GM21619 (cell line): Measurements from ENCODE around the gene VPS33A.
"Not testable (repeated sequence)": the region's sequence is repeated elsewhere in the genome, so short reads cannot be mapped to it uniquely, and the experiment has no call there.

Experiments used
- ATAC-seq: cut with Tn5 transposase; IDR thresholded peaks from one replicate; pipeline ENCODE4 v1.9.1; 2021; ENCODE audit not compliant: unreplicated experiment

VPS33A gene

DNA sequence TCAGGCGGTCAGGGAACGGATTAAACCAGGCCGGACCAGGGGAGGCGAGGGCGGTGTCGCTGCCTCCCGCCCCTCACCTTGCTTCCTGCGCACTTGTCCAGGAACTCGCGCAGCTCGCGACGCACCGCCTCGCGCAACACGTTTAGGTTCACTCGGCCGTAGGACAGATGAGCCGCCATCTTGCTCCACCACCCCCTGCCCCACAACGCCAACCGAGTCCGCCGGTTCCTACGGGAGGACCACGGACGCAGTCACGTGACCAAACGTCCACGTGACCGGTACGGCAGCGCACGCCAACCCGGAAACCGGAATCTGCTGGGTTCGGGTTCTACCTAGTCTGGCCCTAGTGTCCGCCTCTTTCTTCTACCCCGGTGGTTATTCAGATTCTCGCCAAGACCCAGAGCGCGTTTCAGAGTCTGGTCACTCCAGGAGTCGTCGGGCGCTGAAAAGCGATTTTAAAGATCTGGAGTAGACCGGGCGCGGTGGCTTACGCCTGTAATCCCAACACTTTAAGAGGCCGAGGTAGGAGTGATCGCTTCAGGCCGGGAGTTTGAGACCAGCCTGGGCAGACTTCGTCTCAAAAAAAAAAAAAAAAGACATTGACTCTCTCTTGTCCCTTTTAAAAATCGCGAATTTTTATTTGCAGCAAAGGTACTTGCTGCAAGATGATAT is at the start of gene VPS33A:
TSS of gene VPS33A (minus strand) at position 265 of the 672 bp plus-strand sequence. CDS start at position 179, 86 bp downstream.
- peak; percentile 78 for ATAC-seq

DNA sequence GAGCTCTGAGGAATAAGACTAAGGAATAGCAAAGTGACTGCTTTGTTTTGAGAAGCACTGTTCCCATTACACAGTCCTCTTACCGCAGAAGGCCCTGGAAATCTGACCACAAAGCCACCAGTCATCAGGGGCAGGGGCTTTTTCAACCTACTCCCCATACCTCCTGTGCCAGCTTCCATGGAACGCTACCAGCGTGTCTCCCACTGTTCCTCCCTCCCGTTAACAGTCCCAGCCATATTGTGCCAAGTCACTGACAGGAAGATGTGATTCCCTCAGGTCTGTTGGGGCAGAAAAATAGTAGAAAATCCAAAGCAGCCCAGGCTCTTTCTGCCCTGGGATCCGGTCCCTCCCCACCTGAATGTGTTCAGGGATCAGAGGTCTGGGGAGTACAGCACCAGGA is 46.6 kb upstream of the VPS33A start:
- ATAC-seq: no peak

DNA sequence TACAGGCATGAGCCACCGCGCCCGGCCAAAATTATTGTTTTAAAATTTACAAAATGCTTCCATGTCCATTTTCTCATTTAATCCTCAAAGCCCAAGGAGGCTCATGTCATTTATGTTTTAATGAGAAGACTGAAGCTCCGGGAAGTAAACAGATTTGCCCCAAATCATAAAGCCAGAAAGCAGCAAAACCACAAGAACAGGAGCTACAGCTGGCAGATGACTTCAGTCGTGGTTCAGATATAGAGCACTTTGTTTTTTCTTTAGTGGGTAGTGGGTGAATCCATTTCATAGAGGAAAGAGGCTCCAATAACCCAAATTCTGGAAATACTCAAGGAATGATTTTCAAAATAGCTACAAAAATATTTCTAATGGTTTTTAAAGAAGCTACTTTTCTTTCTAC is 45.4 kb upstream of the VPS33A start:
- ATAC-seq: no peak

DNA sequence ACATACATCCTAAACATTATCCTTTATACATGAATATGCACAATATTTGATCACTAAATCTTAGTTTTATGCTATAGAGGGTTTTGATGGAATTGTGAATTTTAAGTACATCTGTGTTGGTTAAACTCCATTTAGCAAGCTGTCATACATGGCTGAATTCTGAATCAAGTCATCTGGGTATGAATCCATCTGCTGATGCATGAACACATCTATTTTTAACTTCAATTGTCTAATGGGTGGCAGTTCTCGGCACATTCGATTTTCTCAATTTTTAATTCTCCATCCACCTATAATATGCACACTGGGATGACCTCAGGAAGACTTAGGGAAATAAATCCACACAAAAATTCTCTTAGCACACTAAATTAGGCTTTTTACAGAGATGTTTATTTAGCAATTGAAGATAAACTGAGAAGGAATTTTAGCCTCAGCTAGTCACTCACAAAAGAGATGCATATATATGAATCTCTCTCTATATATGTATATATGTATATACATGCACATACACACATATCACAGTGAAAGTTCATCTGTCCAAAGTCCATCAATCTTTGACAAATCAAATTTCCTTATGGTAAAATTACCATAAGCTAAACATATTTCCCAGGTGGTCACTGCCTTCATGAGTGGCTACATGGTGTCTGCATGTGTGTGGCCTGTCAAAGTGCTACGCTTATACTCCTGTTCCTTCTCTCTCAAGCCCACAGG is 44.5 kb upstream of the VPS33A start:
- ATAC-seq: no peak

DNA sequence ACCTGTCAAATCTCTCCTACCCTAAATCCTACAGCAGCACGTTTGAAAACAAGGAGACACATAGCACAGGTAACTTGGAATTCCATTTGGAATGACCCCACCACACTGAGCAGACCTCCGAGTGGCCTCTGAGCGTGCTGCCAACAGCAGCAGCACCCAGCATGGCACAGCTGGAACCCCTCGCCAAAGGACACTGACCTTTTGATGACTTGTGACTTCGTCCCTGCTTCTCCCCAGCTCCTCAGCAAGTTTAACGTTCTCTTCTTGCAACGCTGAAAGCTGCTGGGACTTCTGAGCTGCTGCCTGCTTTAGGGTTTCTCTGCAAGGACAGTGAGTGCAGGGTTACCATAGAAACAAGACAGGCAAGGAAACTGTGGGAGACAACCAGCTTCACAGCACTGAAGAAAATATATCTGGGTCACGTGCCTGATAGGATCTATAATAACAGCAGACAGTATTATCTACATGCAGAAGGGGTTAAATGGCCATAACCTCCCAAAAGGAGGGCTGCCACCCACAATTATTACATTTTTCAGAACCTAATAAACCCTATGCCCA is 43.3 kb upstream of the VPS33A start:
- ATAC-seq: no peak

DNA sequence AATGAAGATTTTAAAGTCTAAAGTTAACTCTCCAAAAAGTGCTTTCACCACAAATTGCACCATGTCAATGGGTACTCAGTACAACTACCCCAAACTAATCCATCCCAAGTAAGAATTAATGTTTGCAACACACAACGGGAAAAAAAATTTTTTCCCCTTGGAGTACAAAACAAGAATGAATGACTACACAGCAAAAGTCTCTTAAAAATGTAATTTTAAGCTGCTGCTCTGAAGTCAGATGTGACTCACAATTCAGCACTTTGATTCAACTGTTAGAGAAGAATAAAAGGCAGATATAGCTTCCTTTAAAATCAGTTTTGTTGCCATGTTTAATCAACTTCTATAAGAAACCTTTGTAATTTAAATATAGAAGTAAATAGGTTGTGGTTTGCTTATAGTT is 42.5 kb upstream of the VPS33A start:
- ATAC-seq: no peak

DNA sequence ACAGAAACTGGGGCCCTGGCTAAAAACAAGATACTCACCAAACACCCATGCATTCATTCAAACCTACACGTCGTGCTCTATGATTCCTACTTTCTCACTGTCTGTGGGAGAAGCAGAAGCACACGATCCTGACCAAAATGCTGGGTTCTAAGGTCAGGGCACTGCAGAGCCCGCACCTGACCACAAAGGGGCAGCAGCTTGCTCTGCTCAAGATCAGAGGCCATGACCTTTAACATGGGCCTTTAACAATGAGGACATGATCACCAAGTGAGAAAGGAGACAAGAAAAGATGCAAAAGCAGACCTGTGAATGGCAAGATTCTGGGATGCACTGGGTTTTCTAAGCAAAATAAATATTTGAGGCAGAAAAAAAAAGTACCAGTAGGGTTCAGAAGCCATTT is 40.1 kb upstream of the VPS33A start:
- ATAC-seq: no peak

DNA sequence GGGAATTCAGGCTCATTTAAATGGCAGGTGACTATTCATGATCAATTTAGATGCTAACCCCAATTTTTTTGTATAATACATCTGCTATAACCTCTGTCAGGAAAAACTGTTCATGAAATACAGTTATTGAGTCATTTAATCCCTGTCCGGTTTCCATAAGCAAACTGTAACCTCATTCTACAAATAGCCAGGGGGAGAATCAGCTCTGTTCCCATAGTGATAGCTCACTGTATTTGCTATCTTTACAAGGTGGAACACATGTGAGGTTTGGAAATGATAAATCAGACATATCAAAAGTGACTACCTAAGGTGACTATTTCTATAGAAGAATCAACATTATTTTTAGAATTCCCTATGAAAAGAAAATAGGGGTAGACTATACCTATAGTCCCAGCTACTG is 38.6 kb upstream of the VPS33A start:
- ATAC-seq: no peak

DNA sequence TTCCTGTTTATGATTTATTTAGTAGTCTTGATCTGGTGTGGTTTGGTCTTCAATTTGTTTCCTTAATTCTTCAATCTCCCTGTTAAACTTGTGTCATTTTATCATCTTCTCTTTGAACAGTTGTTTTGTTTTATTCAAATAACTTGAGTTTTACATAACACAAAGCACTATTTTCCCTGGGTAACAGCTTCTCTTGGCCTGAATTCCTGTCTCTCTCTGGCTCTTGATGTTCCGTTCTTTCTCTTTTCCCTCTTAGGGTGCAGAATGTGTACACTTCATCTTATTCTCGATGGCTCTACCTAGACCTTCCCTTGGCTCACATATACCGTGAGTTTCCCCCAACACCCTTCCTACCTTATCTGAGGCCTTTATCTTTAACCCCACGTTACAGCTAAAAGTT is 36.8 kb upstream of the VPS33A start:
- no peak for ATAC-seq

DNA sequence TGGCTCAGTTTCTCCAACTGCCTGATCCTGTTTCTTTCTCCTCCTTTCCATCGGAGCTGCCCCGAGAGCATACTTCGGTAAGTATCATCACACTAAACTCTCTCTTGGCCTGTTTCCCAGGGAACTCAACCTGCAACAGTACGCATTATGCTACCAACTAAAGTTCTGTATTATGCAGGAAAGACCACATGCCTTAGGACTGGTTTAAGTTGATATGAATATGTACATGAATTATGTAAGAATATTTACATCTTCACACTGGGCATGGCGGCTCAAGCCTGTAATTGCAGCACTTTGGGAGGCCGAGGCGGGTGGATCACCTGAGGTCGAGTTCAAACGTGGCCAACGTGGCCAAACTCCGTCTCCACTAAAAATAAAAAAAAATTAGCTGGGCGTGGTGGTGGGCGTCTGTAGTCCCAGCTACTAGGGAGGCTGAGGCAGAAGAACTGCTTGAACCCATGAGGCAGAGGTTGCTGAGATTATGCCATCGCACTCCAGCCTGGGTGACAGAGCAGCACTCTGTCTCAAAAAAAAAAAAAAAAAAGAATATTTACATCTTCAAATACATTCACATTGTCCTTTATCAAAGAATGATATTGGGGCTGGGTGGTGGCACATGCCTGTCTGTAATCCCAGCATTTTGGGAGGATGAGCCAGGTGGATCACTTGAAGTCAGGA is 31.9 kb upstream of the VPS33A start:
- ATAC-seq: no peak

DNA sequence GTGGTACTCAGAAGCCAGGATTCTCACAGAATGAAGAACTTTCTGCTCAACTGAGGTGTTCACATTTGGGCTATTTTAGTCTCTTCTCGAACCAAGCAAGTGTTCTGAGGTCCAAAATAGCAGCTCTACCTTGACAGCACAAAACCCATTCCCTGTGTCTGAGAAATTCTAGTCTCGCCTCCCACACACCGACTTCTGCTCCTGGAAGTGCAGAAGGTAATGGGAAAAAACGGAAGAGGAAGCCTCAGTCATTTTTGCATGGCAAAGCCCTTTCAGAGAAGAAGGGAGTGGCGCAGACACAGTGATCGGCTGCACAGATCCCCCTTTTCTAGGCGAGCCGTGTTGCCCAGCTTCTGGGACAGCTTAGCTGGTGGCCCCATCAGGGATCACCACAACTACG is 31.2 kb upstream of the VPS33A start:
- ATAC-seq: no peak

DNA sequence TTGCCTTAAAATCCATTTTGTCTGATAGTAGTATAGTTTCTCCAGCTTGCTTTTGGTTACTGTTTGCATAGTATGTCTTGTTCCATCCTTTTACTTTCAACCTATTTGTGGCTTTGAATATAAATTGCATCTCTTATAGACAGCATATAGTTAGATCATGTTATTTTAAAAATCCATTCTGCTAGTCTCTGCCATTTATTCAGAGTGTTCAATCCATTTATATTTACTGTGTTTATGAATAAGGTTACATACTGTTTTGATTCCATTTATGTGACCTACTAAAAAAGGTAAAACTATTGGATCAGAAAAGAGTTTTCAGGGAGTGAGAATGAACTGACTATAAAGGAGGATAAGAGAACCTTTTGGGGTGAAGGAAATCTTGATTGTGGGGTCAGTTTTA is 29.6 kb upstream of the VPS33A start:
- no peak for ATAC-seq

DNA sequence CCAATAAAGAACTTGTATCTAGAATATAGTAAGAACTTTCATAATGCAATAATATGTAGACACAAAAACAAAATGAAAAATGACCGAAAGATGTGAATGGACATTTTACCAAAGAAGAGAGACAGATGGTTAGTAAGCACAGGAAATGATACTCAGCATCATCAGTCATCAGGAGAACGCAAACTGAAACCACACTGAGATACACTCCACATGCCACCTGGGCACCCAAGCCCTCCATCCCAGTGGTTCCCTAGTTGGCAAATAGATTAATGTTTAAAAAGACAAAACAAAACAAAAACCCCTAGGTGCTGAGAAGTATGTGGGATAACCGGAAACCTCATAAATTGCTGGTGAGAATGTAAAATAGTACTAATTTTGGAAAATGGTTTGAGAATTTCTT is 26.8 kb upstream of the VPS33A start:
- ATAC-seq: peak; percentile 88

DNA sequence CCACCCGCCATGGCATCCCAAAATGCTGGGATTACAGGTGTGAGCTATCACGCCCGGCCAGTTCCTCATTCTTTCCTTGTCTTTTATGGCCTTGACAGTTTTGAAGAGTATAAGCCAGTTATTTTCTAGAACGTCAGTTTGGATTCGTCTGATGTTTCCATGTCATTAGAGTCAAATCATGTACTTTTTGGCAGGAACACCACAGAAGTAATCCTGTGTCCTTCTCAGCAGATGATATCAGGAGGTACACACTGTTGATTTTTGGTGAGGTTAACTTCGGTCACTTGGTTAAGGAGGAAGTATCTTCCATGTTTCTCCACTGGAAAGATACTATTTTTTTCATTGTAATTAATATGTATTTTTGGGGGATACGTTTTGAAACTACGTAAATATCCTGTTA is 25.1 kb upstream of the VPS33A start:
- ATAC-seq: no peak

DNA sequence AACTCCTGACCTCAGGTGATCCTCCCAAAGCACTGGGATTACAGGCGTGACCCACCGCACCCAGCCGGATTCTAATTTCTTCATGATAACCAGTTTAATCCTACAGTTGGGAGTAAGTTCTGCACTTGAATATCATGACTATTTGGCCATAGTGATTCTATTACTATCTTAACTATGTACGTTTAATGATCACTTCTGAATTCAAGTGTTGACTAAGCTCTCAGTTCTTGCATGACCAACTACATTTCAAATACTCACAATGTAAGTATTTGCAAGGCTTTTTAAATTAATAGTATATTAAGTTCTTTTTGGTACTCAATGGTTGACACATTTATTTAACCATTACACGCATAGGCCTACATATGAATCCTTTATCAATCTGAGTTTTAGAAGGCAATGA is 17.4 kb upstream of the VPS33A start:
- no peak for ATAC-seq

DNA sequence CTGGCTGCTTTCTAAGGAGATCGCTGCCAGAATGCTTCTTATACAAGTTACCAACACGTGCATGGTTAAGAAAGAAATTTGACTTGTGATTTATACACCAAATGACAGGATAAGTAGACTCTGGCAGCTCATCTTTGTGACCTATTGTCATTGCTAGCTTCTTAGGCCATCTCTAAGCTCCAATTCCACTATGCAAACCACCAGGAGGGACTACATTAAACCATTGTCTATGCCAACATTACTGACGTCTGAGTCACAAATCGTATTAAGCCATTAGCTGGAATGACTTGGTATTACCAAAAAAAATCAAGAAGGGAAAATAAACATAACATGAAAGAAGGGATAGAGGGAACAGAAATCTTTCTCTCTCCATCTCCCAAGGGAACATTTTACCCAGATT is 15.8 kb upstream of the VPS33A start:
- no peak for ATAC-seq

DNA sequence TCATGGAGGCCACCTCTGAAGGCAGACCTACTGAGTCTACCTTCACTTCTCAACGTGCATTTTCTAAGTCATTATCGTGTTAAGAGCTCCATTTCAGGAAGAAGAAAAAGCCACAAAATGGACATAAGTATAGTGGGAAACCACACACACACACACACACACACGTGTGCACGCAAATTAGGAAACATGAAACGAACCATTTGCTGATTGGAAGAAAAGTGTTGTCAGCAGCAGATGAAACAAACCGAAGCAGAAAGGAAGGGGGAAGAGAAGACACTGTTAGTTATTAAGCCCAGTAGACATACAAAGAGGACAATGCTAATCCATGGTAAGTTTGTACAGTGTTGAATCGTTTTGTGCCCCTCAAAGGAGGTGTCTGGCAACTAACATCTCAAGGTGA is 9.9 kb upstream of the VPS33A start:
- no peak for ATAC-seq

DNA sequence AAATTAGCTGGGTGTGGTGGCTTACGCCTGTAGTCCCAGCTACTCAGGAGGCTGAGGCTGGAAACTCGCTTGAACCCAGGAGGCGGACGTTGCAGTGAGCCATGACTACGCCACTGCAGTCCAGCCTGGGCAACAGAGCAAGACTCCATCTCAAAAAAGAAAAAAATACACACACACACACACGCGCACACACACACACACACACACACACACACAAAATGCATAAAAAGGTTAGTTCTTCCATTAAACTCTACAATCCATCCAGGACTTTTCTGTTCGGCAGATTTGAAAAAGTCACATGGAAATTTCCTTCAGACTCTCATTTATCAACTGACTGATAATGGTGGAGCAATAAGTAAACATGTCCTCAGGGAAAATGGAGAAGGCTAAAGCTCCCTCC is 9.2 kb upstream of the VPS33A start:
- ATAC-seq: no peak

DNA sequence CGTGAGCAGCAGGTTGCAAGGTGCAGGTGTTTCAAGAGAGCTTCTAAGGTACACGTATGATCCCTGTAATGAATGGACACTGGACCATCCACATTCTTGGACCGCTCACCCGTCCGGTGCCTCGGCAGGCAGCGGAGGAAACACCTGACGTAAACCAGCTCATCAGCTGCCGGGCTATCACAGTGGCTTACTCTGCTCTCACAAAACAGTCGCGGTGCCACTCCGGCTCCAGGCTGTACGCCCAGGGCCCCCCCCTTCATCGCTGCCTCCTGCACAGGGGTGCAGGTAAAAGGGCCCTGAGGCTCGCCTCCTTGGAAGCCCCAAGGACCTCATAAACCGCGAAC is 436 bp downstream of the VPS33A start:
- peak; percentile 27 for ATAC-seq

DNA sequence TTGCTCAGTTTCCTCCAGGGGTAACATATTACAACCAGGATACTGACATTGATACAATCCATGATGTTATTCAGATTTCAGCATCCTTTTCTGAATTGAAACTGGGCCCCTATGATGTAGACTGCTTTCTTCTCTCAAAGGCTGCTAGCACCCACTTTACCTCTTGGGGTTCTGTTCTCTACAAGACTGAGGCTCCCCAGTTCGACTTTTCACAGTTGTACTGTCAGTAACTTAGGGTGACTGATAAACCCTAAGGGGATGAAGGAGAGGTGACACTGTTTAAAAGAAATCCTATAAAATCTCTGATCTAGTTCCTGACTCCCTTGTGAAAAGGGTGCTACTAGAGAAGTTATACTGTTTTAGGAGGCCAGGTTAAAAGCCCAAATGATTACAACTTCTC is 818 bp downstream of the VPS33A start:
- ATAC-seq: no peak

DNA sequence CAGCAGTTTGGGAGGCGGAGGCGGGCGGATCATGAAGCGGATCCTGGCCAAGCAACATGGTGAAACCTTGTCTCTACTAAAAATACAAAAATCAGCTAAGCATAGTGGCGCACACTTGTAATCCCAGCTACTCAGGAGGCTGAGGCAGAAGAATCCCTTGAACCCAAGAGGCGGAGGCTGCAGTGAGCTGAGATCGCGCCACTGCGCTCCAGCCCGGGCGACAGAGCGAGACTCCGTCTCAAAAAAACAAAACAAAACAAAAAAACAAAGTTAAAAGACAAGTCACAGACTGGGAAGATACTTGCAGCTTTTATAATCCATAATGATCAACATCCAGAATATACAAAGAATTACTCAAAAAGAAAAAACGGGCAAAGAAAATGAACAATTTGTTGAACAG is 5.6 kb downstream of the VPS33A start:
- ATAC-seq: not testable (repeated sequence)

DNA sequence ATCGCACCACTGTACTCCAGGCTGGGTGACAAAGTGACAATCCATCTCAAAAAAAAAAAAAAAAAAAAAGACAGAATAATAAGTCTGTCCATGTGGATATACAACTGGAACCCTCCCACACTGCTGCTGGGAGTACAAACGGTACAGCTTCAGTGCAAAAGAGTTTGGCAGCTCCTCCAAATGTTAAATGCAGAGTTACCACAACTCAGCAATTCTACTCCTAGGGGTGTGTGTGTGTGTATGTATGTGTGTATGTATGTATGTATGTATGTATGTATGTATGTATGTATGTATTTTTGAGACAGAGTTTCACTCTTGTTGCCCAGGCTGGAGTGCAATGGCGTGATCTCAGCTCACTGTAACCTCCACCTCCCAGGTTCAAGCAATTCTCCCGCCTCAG is 7.4 kb downstream of the VPS33A start:
- ATAC-seq: not testable (repeated sequence)
